ENCODE measurements around the gene CACNA1C.

The CACNA1C gene

GRCh38 chr12:2402073-2402579 is 349.3 kb downstream of the CACNA1C start:
- Histone ChIP-seq H3K36me3 (replicated peaks) (no peaks in the 10 kb centered on the region), H3K27me3 (replicated peaks) (no peaks in the 10 kb centered on the region), H3K27ac (no peak overlapping the region), H3K4me3 (ENCODE audit: low read depth, low read length) (no peak overlapping the region)
- in situ Hi-C loops (cut with HindIII; ENCODE audit: low pct_ligation_motif_present, low sequenced_read_pairs): no loop called here
- DNase-seq: no peak
- no peak for TF ChIP-seq CTCF (IDR thresholded peaks at IDR 0.05; ENCODE audit: low read depth, low read length, missing control alignments)

- H3K27me3 ChIP-seq (replicated peaks): no peaks in the 10 kb centered on the region
- no peaks in the 10 kb centered on the region for H3K36me3 ChIP-seq (replicated peaks)
- DNase-seq: no peak
- no peak for TF ChIP-seq CTCF (IDR thresholded peaks at IDR 0.05; ENCODE audit: low read depth, low read length, missing control alignments)
- H3K27ac ChIP-seq: no peak overlapping the region
- in situ Hi-C loops (cut with HindIII; ENCODE audit: low pct_ligation_motif_present, low sequenced_read_pairs): no loop called here
- H3K4me3 ChIP-seq (ENCODE audit: low read depth, low read length): no peak overlapping the region
Observed at GRCh38 chr12:2403221-2403976, 350.6 kb downstream of the CACNA1C start.

GRCh38 chr12:2405039-2405438 is 352.3 kb downstream of the CACNA1C start:
- H3K27me3 ChIP-seq (replicated peaks): no peaks in the 10 kb centered on the region
- no peaks in the 10 kb centered on the region for H3K36me3 ChIP-seq (replicated peaks)
- in situ Hi-C loops (cut with HindIII; ENCODE audit: low pct_ligation_motif_present, low sequenced_read_pairs): no loop called here
- TF ChIP-seq CTCF (IDR thresholded peaks at IDR 0.05; ENCODE audit: low read depth, low read length, missing control alignments): no peak
- no peak overlapping the region for H3K27ac ChIP-seq
- no peak overlapping the region for H3K4me3 ChIP-seq (ENCODE audit: low read depth, low read length)
- DNase-seq: no peak

GRCh38 chr12:2406903-2407302 is 354.1 kb downstream of the CACNA1C start:
- H3K36me3 ChIP-seq (replicated peaks): no peaks in the 10 kb centered on the region
- in situ Hi-C loops (cut with HindIII; ENCODE audit: low pct_ligation_motif_present, low sequenced_read_pairs): no loop called here
- TF ChIP-seq CTCF (IDR thresholded peaks at IDR 0.05; ENCODE audit: low read depth, low read length, missing control alignments): no peak

GRCh38 chr12:2408262-2408661 is 355.5 kb downstream of the CACNA1C start:
- Histone ChIP-seq H3K27me3 (replicated peaks) (no peaks in the 10 kb centered on the region), H3K4me3 (ENCODE audit: low read depth, low read length) (no peak overlapping the region), H3K36me3 (replicated peaks) (no peaks in the 10 kb centered on the region), H3K27ac (no peak overlapping the region)
- in situ Hi-C loops (cut with HindIII; ENCODE audit: low pct_ligation_motif_present, low sequenced_read_pairs): no loop called here
- TF ChIP-seq CTCF (IDR thresholded peaks at IDR 0.05; ENCODE audit: low read depth, low read length, missing control alignments): no peak
- DNase-seq: no peak

More at GRCh38 chr12:2406903-2407302, 354.1 kb downstream of the CACNA1C start:
- Histone ChIP-seq H3K27me3 (replicated peaks) (no peaks in the 10 kb centered on the region), H3K4me3 (ENCODE audit: low read depth, low read length) (no peak overlapping the region), H3K27ac (no peak overlapping the region)
- no peak for DNase-seq

Measured in brain microvascular endothelial cell (primary cell).